RWPE2 (cell line): ENCODE data around the gene MKRN2.

Experiments
- ATAC-seq: fragments of 200-7000 bp; cut with Tn5 transposase; 3 replicates; pipeline ENCODE4 v1.9.1; 2021; ENCODE audit warnings: low read depth
- DNase-seq: peaks from one replicate; pipeline ENCODE4 v3.0.0-alpha.2; 2020; ENCODE audit warnings: low spot score
- H3K27ac ChIP-seq: fragments of 450-650 bp; 2 replicates; pipeline ENCODE4 v1.5.1; 2017; ENCODE audit warnings: mild to moderate bottlenecking; ENCODE audit not compliant: poor library complexity, severe bottlenecking
- H3K27me3 ChIP-seq: fragments of 250-450 bp; sonication (Bioruptor Pico); 2 replicates; pipeline ENCODE4 v1.5.1; 2021; ENCODE audit warnings: mild to moderate bottlenecking, moderate library complexity; ENCODE audit not compliant: insufficient read depth, poor library complexity, severe bottlenecking
- H3K36me3 ChIP-seq: fragments of 250-450 bp; sonication (Bioruptor Pico); 2 replicates; pipeline ENCODE4 v1.5.1; 2020; ENCODE audit warnings: low read depth, mild to moderate bottlenecking, moderate library complexity
- H3K4me1 ChIP-seq: fragments of 250-450 bp; sonication (Bioruptor Pico); 2 replicates; pipeline ENCODE4 v1.5.1; 2021; ENCODE audit warnings: mild to moderate bottlenecking, moderate library complexity; ENCODE audit not compliant: insufficient read depth, poor library complexity, severe bottlenecking
- H3K4me3 ChIP-seq: fragments of 250-450 bp; sonication (Bioruptor Pico); 2 replicates; pipeline ENCODE4 v1.5.1; 2021; ENCODE audit warnings: mild to moderate bottlenecking, moderate library complexity; ENCODE audit not compliant: severe bottlenecking
- H3K9me3 ChIP-seq: fragments of 250-450 bp; sonication (Bioruptor Pico); 2 replicates; pipeline ENCODE4 v1.5.1; 2021; ENCODE audit warnings: mild to moderate bottlenecking, moderate library complexity; ENCODE audit not compliant: severe bottlenecking
- CTCF ChIP-seq: fragments of 450-650 bp; IDR thresholded peaks from one replicate; pipeline ENCODE4 v1.5.1; 2017; ENCODE audit warnings: mild to moderate bottlenecking, moderate library complexity; ENCODE audit not compliant: poor library complexity, severe bottlenecking

The MKRN2 gene

DNA sequence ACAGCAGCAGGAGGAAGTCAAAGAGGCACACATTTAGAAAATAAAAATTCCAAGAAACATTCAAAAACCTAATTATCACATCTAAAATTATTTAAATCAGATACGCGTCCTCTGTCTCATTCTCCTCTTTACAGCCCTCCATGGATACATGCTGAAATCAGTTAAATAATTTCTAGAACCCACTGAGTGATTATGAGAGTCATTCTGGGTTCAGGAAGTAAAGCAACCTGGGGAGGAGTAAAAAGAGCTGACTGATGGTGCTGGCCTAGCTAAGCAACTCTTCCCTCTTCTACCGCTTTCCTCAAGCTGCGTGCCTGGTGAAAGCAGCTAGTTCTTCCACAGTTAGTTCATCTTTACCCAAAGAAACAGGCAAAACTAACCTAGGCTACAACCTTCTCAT, 58.4 kb downstream of the MKRN2 start:
- H3K4me3 ChIP-seq = no peak overlapping the region
- DNase-seq (no peak), ATAC-seq (no peak)
- H3K36me3 ChIP-seq = peaks cover 68% of the 10 kb centered on the region
- H3K27ac ChIP-seq = no peak overlapping the region
- TF ChIP-seq CTCF = no peak
- no peaks in the 10 kb centered on the region for H3K4me1 ChIP-seq
- no peaks in the 10 kb centered on the region for H3K27me3 ChIP-seq
- H3K9me3 ChIP-seq = no peaks in the 10 kb centered on the region

- DNase-seq = no peak
- Histone ChIP-seq H3K36me3 (peaks cover 45% of the 10 kb centered on the region), H3K27me3 (no peaks in the 10 kb centered on the region), H3K27ac (no peak overlapping the region), H3K4me3 (no peak overlapping the region), H3K9me3 (no peaks in the 10 kb centered on the region), H3K4me1 (no peaks in the 10 kb centered on the region)
- no peak for TF ChIP-seq CTCF
- no peak for ATAC-seq
Observed at GRCh38 chr3:12618426-12618825, 61.5 kb downstream of the MKRN2 start.

DNA sequence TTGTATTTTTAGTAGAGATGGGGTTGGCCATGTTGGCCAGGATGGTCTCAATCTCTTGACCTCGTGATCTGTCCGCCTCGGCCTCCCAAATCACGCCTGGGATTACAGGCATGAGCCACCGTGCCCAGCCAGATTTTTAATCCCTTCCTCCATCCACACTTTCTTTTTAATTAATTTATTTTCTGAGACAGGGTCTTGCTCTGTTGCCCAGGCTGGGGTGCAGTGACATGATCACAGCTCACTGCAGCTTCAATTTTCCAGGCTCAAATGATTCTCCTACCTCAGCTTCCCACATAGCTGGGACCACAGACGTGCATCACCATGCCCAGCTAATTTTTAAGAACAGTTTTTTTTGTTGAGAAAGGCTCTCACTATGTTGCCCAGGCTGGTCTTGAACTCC, 63.4 kb downstream of the MKRN2 start:
- Histone ChIP-seq H3K4me1 (no peaks in the 10 kb centered on the region), H3K36me3 (peaks cover 30% of the 10 kb centered on the region), H3K4me3 (no peak overlapping the region), H3K9me3 (no peaks in the 10 kb centered on the region), H3K27me3 (no peaks in the 10 kb centered on the region), H3K27ac (no peak overlapping the region)
- DNase-seq (no peak), ATAC-seq (no peak)
- TF ChIP-seq CTCF = no peak

- no peak overlapping the region for H3K27ac ChIP-seq
- H3K4me3 ChIP-seq = no peak overlapping the region
- H3K36me3 ChIP-seq = peaks cover 28% of the 10 kb centered on the region
- H3K27me3 ChIP-seq = no peaks in the 10 kb centered on the region
- no peaks in the 10 kb centered on the region for H3K9me3 ChIP-seq
- no peaks in the 10 kb centered on the region for H3K4me1 ChIP-seq
- no peak for TF ChIP-seq CTCF
- ATAC-seq (no peak), DNase-seq (no peak)
Observed at GRCh38 chr3:12620729-12621128, 63.8 kb downstream of the MKRN2 start.

- no peak for DNase-seq
- Histone ChIP-seq H3K36me3 (peaks cover 14% of the 10 kb centered on the region), H3K9me3 (no peaks in the 10 kb centered on the region), H3K27ac (no peak overlapping the region), H3K27me3 (no peaks in the 10 kb centered on the region), H3K4me3 (no peak overlapping the region), H3K4me1 (no peaks in the 10 kb centered on the region)
- ATAC-seq = no peak
- no peak for TF ChIP-seq CTCF
Observed at GRCh38 chr3:12622335-12622734, 65.4 kb downstream of the MKRN2 start.
